A549 (cell line): ENCODE results near the gene SNRPB2. TPM values are rescaled to one million over a fixed set of nuclear protein-coding genes. Genes with fewer than 3 reads are reported as not detected.
A peak's percentile ranks its signal among the peaks of the same experiment; 100 is the strongest.

Experiments used
- ATAC-seq, 2 experiments: fragments of 200-7000 bp in 1 of 2; fragments of >200 bp in 1 of 2; cut with Nextera tagmentation in 1 of 2; cut with Tn5 transposase in 1 of 2; 3 replicates each; pipeline versions ENCODE4 v1.8.0 to v1.9.1; 2018 to 2020; ENCODE audit warnings: mild to moderate bottlenecking in 1 of 2, moderate library complexity in 1 of 2
- CTCF ChIA-PET: fragments of 300-600 bp; sonication (Branson Sonifier 250); formaldehyde crosslinking; extraction: SDS; loops from one replicate; lab custom pipeline; 2021; ENCODE audit warnings: antibody characterized with exemption, inconsistent platforms; lab: Yijun Ruan, JAX
- POLR2A ChIA-PET: fragments of 350-600 bp; formaldehyde crosslinking; extraction: SDS; loops from one replicate; lab custom pipeline; 2021; ENCODE audit warnings: antibody characterized with exemption, inconsistent platforms; lab: Yijun Ruan, JAX
- DNase-seq, 2 experiments: peaks; one replicate each; pipeline versions ENCODE4 v3.0.0 to v3.0.0-alpha.2; 2011 to 2016; ENCODE audit warnings: low read depth in 1 of 2, low spot score in 1 of 2
- FAIRE-seq: peaks from 2 replicates; lab custom pipeline; 2011; peaks lifted over from hg19 to GRCh38; lab: Jason Lieb, UNC
- H3K27ac ChIP-seq, 2 experiments: fragments of >200 bp; sonication (Bioruptor Twin); formaldehyde crosslinking; 3 replicates each; pipeline ENCODE4 v1.5.1; 2016 to 2017
- H3K4me1 ChIP-seq: fragments of >200 bp; sonication (Bioruptor Twin); formaldehyde crosslinking; 3 replicates; pipeline ENCODE4 v1.6.1; 2016
- H3K4me2 ChIP-seq: fragments of >200 bp; sonication (Bioruptor Twin); formaldehyde crosslinking; 3 replicates; pipeline ENCODE4 v1.6.1; 2016
- H3K4me3 ChIP-seq: fragments of >200 bp; sonication (Bioruptor Twin); formaldehyde crosslinking; 3 replicates; pipeline ENCODE4 v1.5.1; 2016
- H3K9me3 ChIP-seq: fragments of >200 bp; sonication (Bioruptor Twin); formaldehyde crosslinking; 3 replicates; pipeline ENCODE4 v1.6.1; 2016
- ATOH8 ChIP-seq: fragments of 250-450 bp; sonication (Bioruptor Pico); IDR thresholded peaks from 2 replicates; pipeline ENCODE4 v1.5.0; 2020; ENCODE audit warnings: low read depth, mild to moderate bottlenecking, moderate library complexity
- CEBPB ChIP-seq, 2 experiments: fragments of >200 bp in 1 of 2; sonication (Bioruptor Twin) in 1 of 2; formaldehyde crosslinking in 1 of 2; IDR thresholded peaks; 2 replicates each; pipeline ENCODE4 v1.6.1; 2012 to 2016
- CHD2 ChIP-seq: fragments of 150-350 bp; IDR thresholded peaks from 2 replicates; pipeline ENCODE4 v1.6.1; 2014; ENCODE audit warnings: low read length; ENCODE audit not compliant: partially characterized antibody
- CTCF ChIP-seq: fragments of >200 bp; sonication (Bioruptor Twin); formaldehyde crosslinking; IDR thresholded peaks from 3 replicates; pipeline ENCODE4 v1.5.1; 2016
- EHF ChIP-seq: fragments of 250-450 bp; sonication (Bioruptor Pico); IDR thresholded peaks from 2 replicates; pipeline ENCODE4 v1.5.0; 2020; ENCODE audit warnings: mild to moderate bottlenecking
- ESRRA ChIP-seq: fragments of 150-350 bp; IDR thresholded peaks from 2 replicates; pipeline ENCODE4 v1.6.1; 2014; ENCODE audit warnings: mild to moderate bottlenecking, low read length, borderline replicate concordance
- FOXS1 ChIP-seq: fragments of 250-450 bp; sonication (Bioruptor Pico); IDR thresholded peaks from 2 replicates; pipeline ENCODE4 v1.5.0; 2020; ENCODE audit warnings: mild to moderate bottlenecking, moderate library complexity
- GATA3 ChIP-seq: IDR thresholded peaks from 2 replicates; pipeline ENCODE4 v1.6.1; 2012; ENCODE audit warnings: borderline replicate concordance
- HEYL ChIP-seq: fragments of 250-450 bp; sonication (Bioruptor Pico); IDR thresholded peaks from 2 replicates; pipeline ENCODE4 v1.8.0; 2021; ENCODE audit warnings: mild to moderate bottlenecking, moderate library complexity
- JUN ChIP-seq, 2 experiments: fragments of >200 bp; sonication (Bioruptor Twin); formaldehyde crosslinking; IDR thresholded peaks; 2 replicates in 1 of 2; 3 replicates in 1 of 2; pipeline ENCODE4 v1.6.1; 2016 to 2017
- JUNB ChIP-seq: fragments of >200 bp; sonication (Bioruptor Twin); formaldehyde crosslinking; IDR thresholded peaks from 2 replicates; pipeline ENCODE4 v1.6.1; 2016
- KDM1A ChIP-seq: fragments of 200-600 bp; sonication (generic); IDR thresholded peaks from 2 replicates; pipeline ENCODE4 v1.6.1; 2016; ENCODE audit warnings: low read depth, mild to moderate bottlenecking
- MAFK ChIP-seq: fragments of 450-650 bp; IDR thresholded peaks from 2 replicates; pipeline ENCODE4 v1.6.1; 2014; ENCODE audit not compliant: partially characterized antibody
- MYC ChIP-seq: IDR thresholded peaks from 2 replicates; pipeline ENCODE4 v1.6.1; 2012; ENCODE audit warnings: mild to moderate bottlenecking, inconsistent platforms, low read length, improper control_type of control experiment, borderline replicate concordance
- NFE2L2 ChIP-seq: fragments of 150-350 bp; conservative IDR thresholded peaks from 2 replicates; pipeline ENCODE4 v1.6.1; 2014; ENCODE audit warnings: low read length
- NPAS2 ChIP-seq: fragments of 250-450 bp; sonication (Bioruptor Pico); IDR thresholded peaks from 2 replicates; pipeline ENCODE4 v1.8.0; 2022; ENCODE audit warnings: mild to moderate bottlenecking, moderate library complexity, borderline replicate concordance
- NR3C1 ChIP-seq: fragments of >200 bp; sonication (Bioruptor Twin); formaldehyde crosslinking; IDR thresholded peaks from 3 replicates; pipeline ENCODE4 v1.6.1; 2017
- PHF8 ChIP-seq: fragments of 200-600 bp; sonication (generic); IDR thresholded peaks from 2 replicates; pipeline ENCODE4 v1.6.1; 2016; ENCODE audit warnings: low read depth, mild to moderate bottlenecking, antibody characterized with exemption, moderate library complexity, borderline replicate concordance
- POLR2A ChIP-seq: IDR thresholded peaks from 2 replicates; pipeline ENCODE4 v1.6.1; 2012; ENCODE audit warnings: mild to moderate bottlenecking, low read length
- REST ChIP-seq: fragments of 200-600 bp; sonication (generic); IDR thresholded peaks from 2 replicates; pipeline ENCODE4 v1.6.1; 2016; ENCODE audit warnings: antibody characterized with exemption, mild to moderate bottlenecking, moderate library complexity
- RFX5 ChIP-seq: fragments of 450-650 bp; IDR thresholded peaks from 2 replicates; pipeline ENCODE4 v1.7.1; 2014; ENCODE audit warnings: antibody characterized with exemption, mild to moderate bottlenecking, moderate library complexity
- SMC3 ChIP-seq: fragments of >200 bp; sonication (Bioruptor Twin); formaldehyde crosslinking; IDR thresholded peaks from 3 replicates; pipeline ENCODE4 v1.6.1; 2018; ENCODE audit warnings: inconsistent platforms
- TP53 ChIP-seq: fragments of 250-450 bp; sonication (Bioruptor Pico); IDR thresholded peaks from 2 replicates; pipeline ENCODE4 v1.5.0; 2021; ENCODE audit warnings: mild to moderate bottlenecking, moderate library complexity
- WGBS: methylation state at CpG from one replicate; pipeline ENCODE4 v1.1.6; 2017; ENCODE audit errors: missing lambda C conversion rate; 5-methylcytosine and 5-hydroxymethylcytosine counted together
- polyA plus RNA-seq, 4 experiments: library from polyadenylated mRNA; depleted of rRNA in 3 of 4; stranded (reverse); fragments of >200 nt; fragmentation: RNase III in 1 of 4; extraction: RNeasy Plus Mini Kit Qiagen cat#74134 plus additional on column Dnase treatment in 1 of 4; gene quantifications; 2 replicates in 3 of 4; 3 replicates in 1 of 4; pipeline ENCODE4 v1.2.3, GENCODE V29; 2011 to 2017
- TF ChIP-seq, protein P1 (sequence below): IDR thresholded peaks from 2 replicates; pipeline ENCODE4 v1.6.1; 2012; ENCODE audit warnings: low read depth, borderline replicate concordance
- TF ChIP-seq, protein P2 (sequence below): IDR thresholded peaks from 2 replicates; pipeline ENCODE4 v1.6.1; 2012

Gene SNRPB2
- polyA plus RNA-seq, 2 of the 4 experiments (the other 2 are of a cell fraction) = 166 to 216 TPM

DNA sequence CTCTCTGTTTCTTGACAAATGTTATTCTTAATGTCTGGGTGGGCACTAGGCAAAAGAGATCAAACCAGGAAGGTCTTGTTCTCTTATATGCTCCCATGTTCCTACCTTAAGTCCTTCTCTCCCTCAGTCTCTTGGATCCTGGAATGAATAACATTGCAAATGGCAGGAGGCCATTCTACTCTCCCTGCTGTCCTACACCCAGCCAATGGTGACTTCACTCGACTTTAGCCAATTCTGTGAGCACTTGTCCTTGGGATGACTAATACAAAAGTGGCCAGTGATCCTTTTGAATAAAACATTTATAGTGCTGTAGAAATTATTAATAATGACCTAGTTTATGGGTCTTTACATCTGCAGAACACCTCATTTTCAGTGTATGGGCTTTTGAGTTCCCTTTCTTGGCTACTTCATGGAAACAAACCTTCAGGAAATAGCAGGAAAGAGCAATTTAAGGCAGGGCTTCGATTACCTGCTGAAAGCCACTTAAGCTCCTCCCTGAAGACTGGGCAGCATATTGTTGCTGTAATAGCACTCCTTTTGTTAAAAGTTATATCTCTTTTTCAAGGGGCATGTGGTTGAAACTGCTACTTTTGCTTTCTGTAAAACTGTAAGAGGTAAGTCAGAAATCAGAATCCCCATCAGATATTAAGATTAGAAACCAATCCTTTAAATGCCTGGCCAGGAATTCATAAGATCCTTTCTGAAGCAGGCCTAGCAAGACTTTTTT lies 28.8 kb downstream of the SNRPB2 start (continued):
- TF ChIP-seq REST = no peak
- no peak for TF ChIP-seq NFE2L2
- no peak for TF ChIP-seq CTCF
- no peak for TF ChIP-seq FOXS1 (CRISPR knock-in tag)

DNA sequence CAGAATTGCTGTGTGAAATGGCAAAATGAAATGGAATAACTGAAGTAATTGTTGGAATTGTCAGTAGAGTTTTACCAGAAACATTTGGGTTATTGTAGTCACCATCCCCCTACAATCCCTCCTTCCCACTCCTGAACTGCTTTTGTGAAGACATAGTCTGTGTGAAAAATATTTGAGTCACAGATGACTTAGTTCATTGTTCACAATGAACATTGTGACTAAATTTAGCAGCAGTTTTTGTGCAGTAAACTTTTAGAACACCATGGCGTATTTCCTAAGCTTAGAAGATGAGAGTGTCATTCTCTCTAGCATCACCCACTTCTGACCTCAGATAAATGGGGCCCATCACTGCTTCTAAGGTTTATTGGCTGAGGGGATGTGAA lies 29.3 kb downstream of the SNRPB2 start:
- no peaks in the 10 kb centered on the region for H3K4me1 ChIP-seq
- no peak for DNase-seq
- no peak overlapping the region for H3K4me3 ChIP-seq
- TF ChIP-seq, protein P1, sequence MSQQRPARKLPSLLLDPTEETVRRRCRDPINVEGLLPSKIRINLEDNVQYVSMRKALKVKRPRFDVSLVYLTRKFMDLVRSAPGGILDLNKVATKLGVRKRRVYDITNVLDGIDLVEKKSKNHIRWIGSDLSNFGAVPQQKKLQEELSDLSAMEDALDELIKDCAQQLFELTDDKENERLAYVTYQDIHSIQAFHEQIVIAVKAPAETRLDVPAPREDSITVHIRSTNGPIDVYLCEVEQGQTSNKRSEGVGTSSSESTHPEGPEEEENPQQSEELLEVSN = no peak
- TF ChIP-seq MYC = no peak
- no peak for TF ChIP-seq JUNB
- no peak for TF ChIP-seq PHF8
- no peak for TF ChIP-seq SMC3
- no peak for TF ChIP-seq CEBPB (IDR thresholded peaks at IDR 0.05)
- TF ChIP-seq RFX5 = no peak
- no peak for TF ChIP-seq CHD2
- ChIA-PET CTCF (interaction anchor here (3.8 to 4.3 kb wide), 3 partner anchors 8 to 241 kb away, joined by 25 to 56 read pairs (median 49); no protein-coding TSS in a partner anchor), POLR2A (no interaction called here)
- H3K9me3 ChIP-seq = peaks cover 3% of the 10 kb centered on the region
- FAIRE-seq = no peak
- no peak overlapping the region for H3K27ac ChIP-seq
- 34% methylated on average over 1 of the region's 1 CpG for WGBS
- no peak for ATAC-seq
- no peak overlapping the region for H3K4me2 ChIP-seq

GRCh38 chr20:16760431-16761304 lies 30.8 kb downstream of the SNRPB2 start:
- ChIA-PET POLR2A (no interaction called here), CTCF (interaction anchor here (0.7 to 4.3 kb wide), 47 partner anchors 9 to 1268 kb away, joined by 3 to 56 read pairs (median 4); partner anchors contain the start of gene OTOR)
- no peak overlapping the region for H3K4me3 ChIP-seq
- H3K9me3 ChIP-seq = no peaks in the 10 kb centered on the region; the same call in none of the 3 replicates
- 28% methylated on average over 11 of the region's 11 CpGs for WGBS
- H3K4me1 ChIP-seq = no peaks in the 10 kb centered on the region
- ATAC-seq (peak; percentile 55 to 57; a peak in 5 of 6 replicates), FAIRE-seq (no peak), DNase-seq (no peak)
- H3K27ac ChIP-seq = no peak overlapping the region
- peak overlapping the region; percentile 28; the same call in 1 of the 3 replicates for H3K4me2 ChIP-seq
- TF ChIP-seq FOXS1 (CRISPR knock-in tag) (no peak), POLR2A (no peak), TP53 (CRISPR knock-in tag) (no peak), JUN (IDR thresholded peaks at IDR 0.05) (no peak), NR3C1 (no peak), ESRRA (no peak), GATA3 (no peak), EHF (CRISPR knock-in tag) (no peak), NPAS2 (CRISPR knock-in tag) (no peak), HEYL (CRISPR knock-in tag) (no peak), MAFK (no peak), KDM1A (no peak), ATOH8 (CRISPR knock-in tag) (no peak)
- TF ChIP-seq, protein P2, sequence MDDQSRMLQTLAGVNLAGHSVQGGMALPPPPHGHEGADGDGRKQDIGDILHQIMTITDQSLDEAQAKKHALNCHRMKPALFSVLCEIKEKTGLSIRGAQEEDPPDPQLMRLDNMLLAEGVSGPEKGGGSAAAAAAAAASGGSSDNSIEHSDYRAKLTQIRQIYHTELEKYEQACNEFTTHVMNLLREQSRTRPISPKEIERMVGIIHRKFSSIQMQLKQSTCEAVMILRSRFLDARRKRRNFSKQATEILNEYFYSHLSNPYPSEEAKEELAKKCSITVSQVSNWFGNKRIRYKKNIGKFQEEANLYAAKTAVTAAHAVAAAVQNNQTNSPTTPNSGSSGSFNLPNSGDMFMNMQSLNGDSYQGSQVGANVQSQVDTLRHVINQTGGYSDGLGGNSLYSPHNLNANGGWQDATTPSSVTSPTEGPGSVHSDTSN = no peak
- TF ChIP-seq, protein P1 = no peak
